Endodermal cell (in vitro differentiated cells): ENCODE data around the gene CELF1. TPM values are rescaled to one million over a fixed set of nuclear protein-coding genes. Genes with fewer than 3 reads are reported as not detected.

Experiments used
- DNase-seq: peaks from one replicate; pipeline ENCODE4 v3.0.0-alpha.2; 2017
- H3K27ac ChIP-seq: 2 replicates; pipeline ENCODE4 v1.5.1; 2013; ENCODE audit warnings: mild to moderate bottlenecking, low read depth, low read length, moderate library complexity
- H3K27me3 ChIP-seq: 2 replicates; pipeline ENCODE4 v1.6.1; 2013; ENCODE audit warnings: mild to moderate bottlenecking, low read length, moderate library complexity; ENCODE audit not compliant: insufficient read depth, control insufficient read depth, poor library complexity, severe bottlenecking
- H3K36me3 ChIP-seq: 2 replicates; pipeline ENCODE4 v1.7.0; 2013; ENCODE audit warnings: mild to moderate bottlenecking, low read length, moderate library complexity; ENCODE audit not compliant: control insufficient read depth, insufficient read depth
- H3K4me1 ChIP-seq: one replicate; pipeline ENCODE4 v1.7.0; 2013; ENCODE audit warnings: low read length; ENCODE audit not compliant: control insufficient read depth, insufficient read depth
- H3K4me3 ChIP-seq: 2 replicates; pipeline ENCODE4 v1.5.1; 2013; ENCODE audit warnings: mild to moderate bottlenecking, low read length, moderate library complexity
- H3K9ac ChIP-seq: 2 replicates; pipeline ENCODE4 v1.6.1; 2013; ENCODE audit warnings: mild to moderate bottlenecking, low read length, moderate library complexity; ENCODE audit not compliant: poor library complexity, severe bottlenecking; ENCODE audit errors: extremely low read depth
- H3K9me3 ChIP-seq: 2 replicates; pipeline ENCODE4 v1.6.1; 2013; ENCODE audit warnings: mild to moderate bottlenecking, low read length, moderate library complexity; ENCODE audit not compliant: control insufficient read depth
- H3K27ac Mint-ChIP-seq: 2 replicates; pipeline ENCODE4 v1.8.0; 2020; ENCODE audit warnings: mixed read lengths
- H3K27me3 Mint-ChIP-seq: 2 replicates; pipeline ENCODE4 v1.8.0; 2021; ENCODE audit warnings: mild to moderate bottlenecking, mixed read lengths; ENCODE audit not compliant: insufficient read depth
- H3K36me3 Mint-ChIP-seq: 2 replicates; pipeline ENCODE4 v1.8.0; 2020; ENCODE audit warnings: low read depth, mixed read lengths
- H3K4me1 Mint-ChIP-seq: 2 replicates; pipeline ENCODE4 v1.8.0; 2020; ENCODE audit warnings: mixed read lengths
- H3K4me3 Mint-ChIP-seq: 2 replicates; pipeline ENCODE4 v1.8.0; 2020; ENCODE audit warnings: mild to moderate bottlenecking, moderate library complexity, mixed read lengths
- H3K9me3 Mint-ChIP-seq: 2 replicates; pipeline ENCODE4 v1.8.0; 2020; ENCODE audit warnings: mild to moderate bottlenecking, mixed read lengths
- WGBS, 2 experiments: methylation state at CpG; one replicate each; pipeline versions ENCODE4 v1.1.5 to v1.1.7; 2013; ENCODE audit warnings: missing lambda C conversion rate in 2 of 2, mixed read lengths in 1 of 2; ENCODE audit not compliant: insufficient coverage in 1 of 2, insufficient read length in 1 of 2; 5-methylcytosine and 5-hydroxymethylcytosine counted together
- total RNA-seq, 2 donors: library from RNA; stranded (reverse); fragmentation: NEBNext Ultra II Directional in 1 of 2; extraction: Animal tissue kit (Norgen Biotek cat#: 25700) in 1 of 2; gene quantifications; 2 replicates in 1 of 2; 3 replicates in 1 of 2; pipeline ENCODE4 v1.2.1, GENCODE V29; 2021
- TF ChIP-seq, protein P1 (sequence below): fragments of 200-600 bp; sonication (generic); conservative IDR thresholded peaks from 2 replicates; pipeline ENCODE4 v1.5.0; 2021; ENCODE audit warnings: antibody characterized with exemption, mild to moderate bottlenecking

The CELF1 gene
- total RNA-seq, 2 donors from 2014 or later = 202 to 205 TPM

DNA sequence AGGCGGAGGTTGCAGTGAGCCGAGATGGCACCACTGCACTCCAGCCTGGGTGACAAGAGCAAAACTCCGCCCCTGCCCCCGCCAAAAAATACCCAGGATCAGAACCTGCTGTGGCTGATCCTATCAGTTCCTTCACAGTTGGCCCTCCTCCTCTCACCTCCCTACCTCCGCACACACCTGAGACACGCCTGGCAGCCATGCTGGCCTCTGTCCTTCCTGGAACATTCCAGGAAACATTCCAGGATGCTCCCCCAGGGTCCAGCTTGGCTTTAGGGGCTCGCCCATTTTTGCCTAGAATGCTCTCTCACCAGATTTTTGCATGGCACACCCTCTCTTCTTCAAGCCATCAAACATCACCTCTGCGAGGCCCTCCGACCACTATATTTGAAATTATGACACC lies 106.1 kb downstream of the CELF1 start:
- no peaks in the 10 kb centered on the region for H3K4me1 Mint-ChIP-seq
- H3K27me3 Mint-ChIP-seq = no peaks in the 10 kb centered on the region
- Histone ChIP-seq H3K9ac (no peak overlapping the region), H3K4me3 (no peak overlapping the region), H3K4me1 (no peaks in the 10 kb centered on the region), H3K27me3 (no peaks in the 10 kb centered on the region), H3K36me3 (no peaks in the 10 kb centered on the region), H3K27ac (no peak overlapping the region), H3K9me3 (no peaks in the 10 kb centered on the region)
- whole genome bisulfite sequencing, 2 experiments = 92 to 95% methylated on average over 6 to 9 of the region's 9 CpGs
- H3K36me3 Mint-ChIP-seq = peaks cover 1% of the 10 kb centered on the region
- no peak overlapping the region for H3K4me3 Mint-ChIP-seq
- no peaks in the 10 kb centered on the region for H3K9me3 Mint-ChIP-seq
- TF ChIP-seq, protein P1, sequence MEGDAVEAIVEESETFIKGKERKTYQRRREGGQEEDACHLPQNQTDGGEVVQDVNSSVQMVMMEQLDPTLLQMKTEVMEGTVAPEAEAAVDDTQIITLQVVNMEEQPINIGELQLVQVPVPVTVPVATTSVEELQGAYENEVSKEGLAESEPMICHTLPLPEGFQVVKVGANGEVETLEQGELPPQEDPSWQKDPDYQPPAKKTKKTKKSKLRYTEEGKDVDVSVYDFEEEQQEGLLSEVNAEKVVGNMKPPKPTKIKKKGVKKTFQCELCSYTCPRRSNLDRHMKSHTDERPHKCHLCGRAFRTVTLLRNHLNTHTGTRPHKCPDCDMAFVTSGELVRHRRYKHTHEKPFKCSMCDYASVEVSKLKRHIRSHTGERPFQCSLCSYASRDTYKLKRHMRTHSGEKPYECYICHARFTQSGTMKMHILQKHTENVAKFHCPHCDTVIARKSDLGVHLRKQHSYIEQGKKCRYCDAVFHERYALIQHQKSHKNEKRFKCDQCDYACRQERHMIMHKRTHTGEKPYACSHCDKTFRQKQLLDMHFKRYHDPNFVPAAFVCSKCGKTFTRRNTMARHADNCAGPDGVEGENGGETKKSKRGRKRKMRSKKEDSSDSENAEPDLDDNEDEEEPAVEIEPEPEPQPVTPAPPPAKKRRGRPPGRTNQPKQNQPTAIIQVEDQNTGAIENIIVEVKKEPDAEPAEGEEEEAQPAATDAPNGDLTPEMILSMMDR = no peak
- H3K27ac Mint-ChIP-seq = no peak overlapping the region
- peak; percentile 50 for DNase-seq

- no peaks in the 10 kb centered on the region for H3K27me3 ChIP-seq
- Mint-ChIP-seq H3K4me3 (no peak overlapping the region), H3K27me3 (no peaks in the 10 kb centered on the region), H3K27ac (no peak overlapping the region), H3K36me3 (peaks cover 1% of the 10 kb centered on the region), H3K4me1 (no peaks in the 10 kb centered on the region), H3K9me3 (no peaks in the 10 kb centered on the region)
- WGBS, 2 experiments = 91 to 97% methylated on average over 3 to 4 of the region's 4 CpGs
- H3K9ac ChIP-seq = no peak overlapping the region
- H3K4me1 ChIP-seq = no peaks in the 10 kb centered on the region
- H3K27ac ChIP-seq = no peak overlapping the region
- H3K4me3 ChIP-seq = no peak overlapping the region
- no peaks in the 10 kb centered on the region for H3K36me3 ChIP-seq
- DNase-seq = no peak
- no peaks in the 10 kb centered on the region for H3K9me3 ChIP-seq
- TF ChIP-seq, protein P1 = no peak
Observed at GRCh38 chr11:47445840-47446239, 107.1 kb downstream of the CELF1 start.

- TF ChIP-seq, protein P1 = no peak
- Histone ChIP-seq H3K36me3 (no peaks in the 10 kb centered on the region), H3K27me3 (no peaks in the 10 kb centered on the region), H3K4me1 (no peaks in the 10 kb centered on the region), H3K27ac (no peak overlapping the region), H3K9ac (no peak overlapping the region), H3K9me3 (no peaks in the 10 kb centered on the region), H3K4me3 (no peak overlapping the region)
- Mint-ChIP-seq H3K4me3 (no peak overlapping the region), H3K27me3 (no peaks in the 10 kb centered on the region), H3K27ac (no peak overlapping the region), H3K36me3 (peaks cover 1% of the 10 kb centered on the region), H3K9me3 (no peaks in the 10 kb centered on the region), H3K4me1 (no peaks in the 10 kb centered on the region)
- DNase-seq = no peak
- WGBS, 2 experiments = 60 to 94% methylated on average over 1 to 3 of the region's 3 CpGs
Observed at GRCh38 chr11:47443817-47444216, 109.1 kb downstream of the CELF1 start.
